HG03457 (cell line): ENCODE results near the gene VAC14.

Experiments
- ATAC-seq: cut with Tn5 transposase; IDR thresholded peaks from one replicate; pipeline ENCODE4 v1.9.1; 2021; ENCODE audit warnings: moderate number of reproducible peaks; ENCODE audit not compliant: unreplicated experiment

Gene VAC14

DNA sequence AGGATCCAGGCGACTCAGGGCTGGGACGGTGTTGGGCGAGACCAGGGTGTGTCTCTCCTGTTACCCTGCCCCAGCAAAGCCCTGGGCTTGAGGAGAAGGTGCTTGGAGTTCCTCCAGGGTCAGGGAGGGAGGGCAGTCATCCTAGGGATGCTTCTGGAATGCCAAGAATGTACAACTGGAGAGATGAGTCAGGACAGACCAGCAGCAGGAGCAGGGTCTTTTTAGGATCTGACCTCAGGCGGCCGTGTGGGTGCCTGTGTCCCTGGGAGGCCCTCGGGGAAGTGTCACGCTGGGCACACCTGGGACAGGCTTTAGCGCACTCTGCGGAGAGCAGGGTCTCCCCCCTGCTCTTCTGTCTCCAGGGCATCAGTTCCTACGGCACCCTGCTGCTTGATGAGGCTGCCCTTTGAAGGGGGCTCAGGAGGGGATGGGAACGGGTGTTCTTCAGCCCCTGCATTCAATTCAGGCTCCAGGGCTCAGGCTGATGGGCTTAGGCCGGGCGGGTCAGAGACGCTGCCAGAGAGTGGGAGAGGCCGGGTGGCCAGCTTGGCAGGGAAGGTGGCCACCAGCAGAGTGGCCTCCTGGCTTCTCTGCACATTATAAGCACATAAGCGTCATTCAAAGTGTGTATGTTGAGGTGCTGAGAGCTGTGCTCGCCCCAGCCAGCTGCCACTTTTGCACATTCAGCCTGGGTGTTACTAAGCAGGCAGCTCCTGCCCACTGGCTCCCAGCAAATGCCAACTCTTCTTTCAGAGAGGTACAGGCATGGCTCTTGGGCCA, 106.7 kb downstream of the VAC14 start:
- ATAC-seq, result no peak

DNA sequence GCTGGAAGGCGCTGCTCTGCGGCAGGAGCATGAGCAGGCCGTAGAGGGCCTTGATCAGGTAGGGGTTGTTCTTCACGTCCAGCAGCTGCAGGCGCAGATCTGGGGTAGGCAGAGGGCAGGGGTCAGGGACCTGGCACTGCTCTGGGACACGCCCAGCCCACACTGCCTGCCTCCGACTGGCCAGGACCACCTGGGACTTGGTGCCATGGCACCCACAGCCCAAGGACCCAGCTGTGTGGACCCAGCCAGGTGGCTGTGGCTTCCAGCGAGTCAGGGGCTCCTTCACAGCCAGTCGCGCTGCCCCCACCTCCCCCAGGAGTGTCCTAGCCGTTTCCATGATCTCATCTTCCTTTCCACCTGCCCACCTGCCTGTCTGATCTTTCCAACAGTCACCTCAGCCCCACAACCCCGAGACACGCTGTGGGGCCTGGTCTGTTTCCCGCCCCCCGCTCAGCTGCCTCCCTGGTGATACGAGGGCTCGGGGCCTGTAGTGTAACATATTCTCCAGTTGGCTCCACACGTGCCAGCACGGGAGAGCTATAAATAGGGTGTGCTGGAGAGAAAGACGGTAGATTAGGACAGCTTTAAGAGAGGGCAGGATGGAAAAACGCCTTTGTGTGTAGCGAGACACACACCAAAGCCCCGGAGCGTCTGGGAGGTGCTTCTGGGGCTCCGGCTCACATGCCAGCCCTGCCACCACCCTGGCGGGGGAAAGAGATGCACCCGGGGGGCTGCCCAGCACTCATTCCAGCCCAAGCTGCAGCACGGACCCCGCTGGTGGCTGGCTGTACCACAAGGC, 107.9 kb downstream of the VAC14 start:
- ATAC-seq, result no peak

DNA sequence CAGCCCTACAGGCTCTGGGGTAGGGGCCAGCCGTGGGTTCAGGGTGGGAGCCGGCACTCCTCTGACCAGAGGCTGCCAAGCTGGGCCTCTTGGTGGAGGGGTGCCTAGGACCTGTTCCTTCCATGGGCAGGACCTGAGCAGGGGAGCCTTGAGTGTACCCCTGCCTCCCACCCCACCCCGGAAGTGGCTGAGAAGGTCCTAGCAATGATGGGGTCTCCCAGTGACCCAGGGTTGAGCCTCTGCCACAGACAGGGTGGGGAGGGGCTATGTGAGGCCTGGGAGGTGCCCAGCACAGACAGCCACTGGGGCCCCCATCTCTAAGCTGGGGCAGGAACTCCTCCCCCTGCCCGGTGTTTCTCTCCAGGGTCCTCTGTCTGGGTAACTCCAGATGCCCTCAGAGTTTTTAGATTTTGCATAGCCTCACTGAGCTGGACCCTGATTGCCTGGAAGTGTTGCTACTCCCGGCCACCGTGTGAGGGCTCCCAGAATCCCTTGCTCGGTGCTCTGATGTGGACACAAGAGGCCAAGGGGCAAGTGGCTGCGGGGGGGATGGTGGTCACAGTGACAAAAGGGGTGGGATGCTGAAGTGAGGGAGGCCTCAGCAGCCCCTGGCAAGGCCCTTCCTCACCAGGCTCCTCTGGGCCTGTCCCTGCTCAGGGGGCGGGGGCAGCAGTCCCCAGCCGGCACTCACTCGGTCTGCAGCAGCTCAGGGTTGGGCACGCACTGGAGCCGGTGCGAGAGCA, 108.7 kb downstream of the VAC14 start:
- ATAC-seq, result no peak

DNA sequence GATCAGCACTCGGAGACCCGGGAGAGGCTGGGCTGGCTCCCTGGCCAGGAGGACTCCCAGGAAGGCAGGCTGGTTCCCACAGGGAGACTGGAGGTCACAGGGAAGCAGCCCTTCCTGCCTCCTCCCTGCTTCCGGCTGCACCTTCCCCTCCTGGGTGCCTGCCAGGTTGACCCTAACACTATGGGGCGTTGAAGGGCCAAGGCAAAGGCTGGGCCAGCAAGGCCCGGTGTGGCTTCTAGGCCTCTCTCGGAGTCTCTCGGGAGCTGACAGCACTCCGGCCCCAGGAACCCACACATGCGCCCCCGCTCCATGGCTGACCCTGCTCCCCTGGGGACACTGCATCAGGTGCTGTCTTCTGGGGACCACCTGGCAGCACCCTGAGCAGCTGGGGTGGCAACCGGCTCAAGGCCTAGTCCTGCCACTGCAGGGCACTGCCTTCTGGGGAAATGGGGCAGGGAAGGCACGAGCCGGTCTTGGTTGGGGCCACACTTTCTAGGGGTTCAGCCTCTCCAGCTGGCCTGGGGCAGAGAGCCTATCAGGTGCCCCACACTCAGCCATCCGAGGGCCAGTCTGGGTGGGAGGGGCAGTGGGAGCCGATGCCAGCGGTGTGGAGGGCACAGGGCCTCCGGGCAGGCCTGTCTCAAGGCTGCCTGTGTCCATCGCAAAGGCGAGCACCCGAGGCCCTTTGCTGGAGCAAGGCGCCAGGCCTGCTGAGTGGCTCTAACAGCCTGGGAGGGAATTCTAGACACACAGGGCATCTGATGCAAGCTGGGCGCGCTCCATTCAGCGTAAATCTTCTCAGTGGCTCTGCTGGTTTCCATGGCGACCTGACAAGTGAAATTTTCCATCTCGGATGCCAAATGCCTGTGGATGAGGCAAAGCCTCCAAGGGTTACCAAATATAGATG, 109.5 kb downstream of the VAC14 start:
- no peak for ATAC-seq

- no peak for ATAC-seq
These were observed 110.7 kb downstream of the VAC14 start for GRCh38 chr16:70689970-70690891.

DNA sequence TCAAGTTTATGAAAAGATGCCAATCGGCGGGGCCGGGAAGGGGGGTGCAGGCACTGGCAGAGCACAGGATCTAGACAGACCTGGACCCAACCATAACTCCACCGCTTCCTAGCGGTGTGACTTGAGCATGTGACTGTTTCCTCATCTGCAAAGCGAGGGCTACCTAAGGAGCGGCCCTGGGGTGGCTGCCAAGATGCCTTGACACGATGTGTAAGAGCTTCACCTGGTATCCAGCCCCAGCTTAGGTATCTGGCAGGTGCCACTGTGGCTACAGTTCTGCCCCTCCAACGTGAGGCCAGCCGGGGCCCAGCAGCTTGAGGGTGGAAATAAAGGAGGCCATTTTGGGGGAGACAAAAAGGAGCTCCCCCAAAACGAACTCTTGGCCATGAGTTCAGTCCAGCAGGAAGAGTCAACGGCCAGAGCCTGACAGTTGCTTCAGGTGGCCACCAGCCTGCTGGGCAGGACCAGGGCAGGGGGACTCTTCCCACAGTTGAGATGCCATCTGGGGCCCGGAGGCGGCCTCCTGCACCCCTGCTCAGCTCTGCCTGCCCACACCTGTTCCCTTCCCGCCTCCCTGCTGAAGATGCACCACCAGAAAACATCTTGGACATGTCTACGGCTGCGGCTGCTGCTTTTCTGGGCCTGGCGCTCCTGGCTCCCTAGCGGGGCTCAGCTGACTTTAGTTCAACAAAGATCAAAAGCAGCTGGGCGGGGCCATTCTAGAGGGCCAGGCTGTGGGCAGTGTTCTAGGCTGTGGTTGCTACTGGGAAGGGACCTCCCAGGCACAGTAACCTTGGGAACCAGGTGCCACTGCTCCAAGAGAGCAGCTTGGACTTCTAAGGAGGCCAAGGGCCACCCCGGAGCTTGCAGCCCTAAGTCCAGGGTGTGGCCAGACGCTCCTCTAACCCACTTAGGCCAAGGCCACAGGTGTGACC, 111.7 kb downstream of the VAC14 start:
- ATAC-seq, result no peak

GRCh38 chr16:70688246-70688742, 112.7 kb downstream of the VAC14 start:
- ATAC-seq, result no peak

DNA sequence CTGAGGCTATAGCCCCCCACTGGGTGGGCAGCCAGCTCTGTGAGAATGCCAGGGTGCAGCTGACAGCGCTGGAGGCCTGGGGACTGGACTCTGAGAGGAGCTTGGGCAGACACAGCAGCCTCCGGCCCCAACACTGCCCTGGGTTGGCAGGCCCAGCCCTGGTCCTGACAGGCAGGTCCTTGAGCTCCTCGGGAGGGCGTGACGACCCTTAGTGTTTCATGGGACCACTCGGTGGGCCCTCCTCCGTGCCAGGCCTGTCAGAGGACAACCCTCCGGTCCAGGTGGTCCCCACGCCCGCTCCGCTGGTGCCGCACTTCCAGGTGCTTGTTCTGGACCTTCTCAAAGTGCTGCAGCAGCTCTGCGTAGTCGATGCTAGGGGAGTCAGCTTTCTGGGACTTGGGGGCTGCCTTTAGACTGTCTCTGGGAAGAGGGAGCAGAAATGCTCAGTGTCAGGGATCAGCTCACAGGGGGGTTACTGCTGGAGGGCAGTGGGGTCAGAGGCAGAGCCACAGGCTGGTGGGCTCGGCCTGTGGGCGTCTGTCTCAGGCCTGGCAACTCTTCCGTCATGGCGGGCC, 113.2 kb downstream of the VAC14 start:
- ATAC-seq, result no peak

- ATAC-seq, result no peak
These were observed 113.9 kb downstream of the VAC14 start for GRCh38 chr16:70687102-70687511.

- no peak for ATAC-seq
These were observed 114.4 kb downstream of the VAC14 start for GRCh38 chr16:70686376-70687101.

DNA sequence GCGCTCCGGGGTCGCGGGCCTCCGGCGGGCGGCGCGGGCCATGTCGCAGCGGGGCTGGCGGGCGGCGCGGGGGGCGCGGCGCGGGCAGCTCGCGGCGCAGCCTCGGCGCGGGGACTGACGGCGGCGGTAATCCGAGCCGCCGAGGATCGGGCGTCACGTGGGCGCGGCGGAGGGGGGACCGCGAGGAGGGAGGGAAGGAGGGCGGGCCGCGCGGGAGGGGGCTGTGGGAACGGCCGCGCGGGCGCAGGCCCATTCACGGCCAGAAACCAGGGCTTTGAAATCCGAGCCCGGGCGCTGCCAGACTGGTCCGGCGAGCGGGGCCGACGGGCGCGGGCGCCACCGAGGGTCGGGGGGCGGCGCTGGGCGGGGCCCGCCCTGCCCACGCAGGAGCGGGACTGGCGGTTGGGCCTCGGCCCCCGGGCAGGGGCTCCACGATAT, 115.0 kb downstream of the VAC14 start, which contains the start of gene MTSS2:
TSS of gene MTSS2 (minus strand) at position 116 of the 438 bp plus-strand sequence. CDS start 262 bp downstream, outside the sequence.
- ATAC-seq, result no peak

- no peak for ATAC-seq
These were observed 115.7 kb downstream of the VAC14 start for GRCh38 chr16:70685061-70685937.

DNA sequence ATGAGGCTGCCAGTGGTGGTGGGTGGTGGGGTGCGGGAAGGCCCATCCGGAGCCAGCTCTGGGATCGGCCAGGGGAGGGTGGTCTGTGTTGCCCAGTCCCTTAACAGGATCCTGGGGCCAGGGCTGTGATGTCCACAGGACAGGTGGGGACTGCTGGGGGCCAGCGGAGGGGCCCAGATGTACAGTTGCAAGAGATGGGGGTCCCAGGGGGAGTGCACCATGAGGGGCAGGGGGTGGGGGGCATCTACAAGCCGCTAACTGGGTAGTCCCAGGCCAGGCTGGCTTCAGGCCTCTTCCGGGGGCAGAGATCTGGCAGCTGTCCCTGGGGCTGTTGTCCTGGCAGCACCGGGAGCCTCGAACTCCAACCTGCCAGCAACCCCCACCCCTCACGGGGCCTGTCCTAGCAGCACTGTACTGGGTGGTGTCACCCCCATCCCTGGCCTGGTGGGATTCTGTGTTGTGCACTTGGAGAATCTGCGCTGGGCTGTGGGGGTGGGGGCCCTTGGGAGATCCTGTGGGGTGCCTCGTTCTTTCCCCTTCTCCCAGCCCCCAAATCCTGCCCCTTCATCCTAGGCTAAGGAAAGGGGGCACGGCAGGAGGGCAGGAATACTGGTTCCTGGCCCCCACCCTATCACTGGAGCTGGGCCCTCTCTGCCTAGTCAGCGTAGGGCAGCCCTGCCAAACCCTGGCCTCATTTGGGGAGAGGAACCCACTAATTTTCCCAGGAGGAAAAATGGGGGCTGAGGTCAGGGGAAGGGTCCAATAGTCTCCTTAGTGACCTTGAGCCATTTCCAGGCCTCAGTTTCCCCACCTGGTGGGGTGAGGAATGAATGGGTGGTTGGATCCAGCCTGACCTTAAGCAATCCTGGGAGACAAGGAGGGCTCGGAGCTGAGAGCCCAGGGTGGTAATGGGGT, 116.6 kb downstream of the VAC14 start:
- ATAC-seq, result no peak

- ATAC-seq, result no peak
These were observed 117.6 kb downstream of the VAC14 start for GRCh38 chr16:70683146-70683944.
